ENCODE measurements around the gene INSIG2. TPM values are rescaled to one million over a fixed set of nuclear protein-coding genes. Genes with fewer than 3 reads are reported as not detected.

Gene INSIG2
- total RNA-seq, 1 experiment from 2014 or later: 8.7 TPM

GRCh38 chr2:118058951-118059350 is 29.3 kb upstream of the INSIG2 start:
- WGBS (ENCODE audit: extremely low coverage, insufficient read length, low lambda C conversion rate): no CpG with 5 or more reads among the region's 3 CpGs
- H3K9me3 Mint-ChIP-seq: no peaks in the 10 kb centered on the region
- Histone ChIP-seq H3K9me3 (ENCODE audit: control insufficient read depth, low read depth, low read length) (no peaks in the 10 kb centered on the region), H2BK120ac (ENCODE audit: low read depth, low read length, poor library complexity, severe bottlenecking) (no peak overlapping the region), H3K27me3 (ENCODE audit: insufficient read depth, low read length) (no peaks in the 10 kb centered on the region), H3K23me2 (ENCODE audit: insufficient read length, low read depth, low read length, poor library complexity, severe bottlenecking) (no peaks in the 10 kb centered on the region), H2AFZ (ENCODE audit: low read length) (no peak overlapping the region), H3K56ac (ENCODE audit: insufficient read length, low read depth, low read length) (no peak overlapping the region), H3K4me1 (ENCODE audit: insufficient read depth, low read length) (no peaks in the 10 kb centered on the region), H3T11ph (ENCODE audit: low read length) (no peak overlapping the region), H2AK5ac (ENCODE audit: insufficient read length, low read length) (no peak overlapping the region), H4K5ac (ENCODE audit: insufficient read length, low read depth, low read length) (no peak overlapping the region), H3K4me2 (ENCODE audit: insufficient read depth, insufficient read length, low read length) (no peak overlapping the region), H3K18ac (ENCODE audit: insufficient read length, low read depth, low read length) (no peak overlapping the region), H3K27ac (ENCODE audit: insufficient read length, low read depth, low read length) (no peak overlapping the region), H2BK5ac (ENCODE audit: insufficient read length, low read length) (no peak overlapping the region), H2BK15ac (ENCODE audit: low read depth, low read length) (no peak overlapping the region), H3K79me1 (ENCODE audit: insufficient read depth, low read depth, low read length, poor library complexity, severe bottlenecking) (no peaks in the 10 kb centered on the region), H2BK12ac (ENCODE audit: insufficient read length, low read depth, low read length) (no peak overlapping the region), H2BK20ac (ENCODE audit: low read depth, low read length, poor library complexity, severe bottlenecking) (no peak overlapping the region), H3K79me2 (ENCODE audit: insufficient read depth, low read length) (no peaks in the 10 kb centered on the region), H3K9ac (ENCODE audit: extremely low read depth, insufficient read length, low read length) (no peak overlapping the region), H3K23ac (ENCODE audit: insufficient read length, low read depth, low read length) (no peak overlapping the region), H4K8ac (replicated peaks; ENCODE audit: insufficient read length, low read depth, low read length) (no peak overlapping the region), H4K20me1 (ENCODE audit: control insufficient read depth, insufficient read depth, insufficient read length) (no peaks in the 10 kb centered on the region), H3K4ac (ENCODE audit: low read depth, low read length) (no peak overlapping the region), H3K14ac (ENCODE audit: insufficient read depth, low read length) (no peak overlapping the region), H4K91ac (ENCODE audit: insufficient read length, low read depth, low read length) (no peak overlapping the region)
- DNase-seq: no peak
- H3K27ac Mint-ChIP-seq: no peak overlapping the region
- no peaks in the 10 kb centered on the region for H3K27me3 Mint-ChIP-seq (ENCODE audit: low read depth)
- no peak overlapping the region for H3K4me3 Mint-ChIP-seq
- no peak for TF ChIP-seq CTCF (conservative IDR thresholded peaks at IDR 0.05)
- H3K4me1 Mint-ChIP-seq: peaks cover 2 to 6% of the 10 kb centered on the region in 2 experiments
- no peaks in the 10 kb centered on the region for H3K36me3 Mint-ChIP-seq (ENCODE audit: insufficient read depth in 1 of 3, low read depth in 3 of 3)

All from H9 (cell line).